T-helper 9 cell (primary cell): ENCODE results near the gene USP6.
"Not testable (repeated sequence)": the region's sequence is repeated elsewhere in the genome, so short reads cannot be mapped to it uniquely, and the experiment has no call there.

ENCODE experiments used
- DNase-seq: peaks from one replicate; pipeline ENCODE4 v3.0.0-alpha.2; 2020

The USP6 gene

DNA sequence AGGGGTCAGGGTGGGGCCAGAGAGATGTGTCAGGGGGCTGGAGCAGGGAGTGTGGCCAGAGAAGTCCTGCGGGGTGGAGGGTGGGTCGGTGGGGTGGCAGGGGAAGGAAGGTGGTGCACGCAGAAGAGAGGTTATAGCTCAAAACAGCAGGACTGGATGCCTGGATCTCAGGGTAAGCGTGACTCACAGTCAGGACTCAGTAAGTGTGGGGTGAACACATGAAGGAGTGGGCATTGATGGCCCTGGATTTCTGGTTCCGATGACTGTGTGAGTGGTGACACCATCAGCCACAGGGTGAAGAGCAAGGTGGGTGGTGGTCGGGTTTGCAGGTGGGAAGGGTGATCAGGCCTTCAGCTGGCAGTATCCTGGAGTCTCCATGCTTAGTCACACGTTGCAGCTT, 6.2 kb downstream of the USP6 start:
- DNase-seq, result not testable (repeated sequence)

DNA sequence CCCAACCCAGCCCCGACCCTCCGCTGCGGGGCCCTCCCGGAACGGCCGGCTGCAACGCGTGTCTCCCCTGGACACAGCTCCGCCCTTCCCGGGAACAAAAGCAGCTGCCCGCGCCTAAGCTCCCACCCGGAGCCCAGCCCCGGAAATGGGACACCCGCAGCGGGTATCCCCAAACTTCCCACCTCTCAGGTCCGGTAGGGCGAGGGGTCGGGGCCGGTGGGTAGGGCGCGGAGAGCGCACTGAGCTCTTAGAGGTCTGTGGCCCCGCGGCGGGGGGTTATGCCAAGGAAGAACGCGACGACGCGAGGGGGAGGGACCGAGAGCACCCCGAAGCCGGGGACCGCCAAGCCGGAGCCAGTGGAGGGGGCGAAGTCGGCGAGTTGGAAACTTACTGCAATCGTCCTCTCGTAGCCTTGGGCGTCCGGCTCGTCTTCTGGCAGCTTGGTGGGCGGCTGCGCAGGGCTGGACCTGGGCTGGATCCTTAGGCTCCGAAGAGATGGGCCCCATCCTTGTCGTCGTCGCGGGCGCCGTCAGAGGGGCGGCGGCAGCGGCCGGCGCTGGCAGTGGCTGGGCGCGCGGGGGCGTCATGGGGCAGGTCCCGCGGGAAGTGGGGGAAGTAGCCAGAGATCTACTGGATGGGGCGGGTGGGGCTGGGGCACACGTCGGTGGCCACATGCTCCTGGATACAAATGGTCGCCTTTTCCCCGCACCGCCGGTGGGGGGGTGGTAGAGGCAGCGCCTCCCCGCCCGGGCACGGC, 6.9 kb downstream of the USP6 start:
- DNase-seq, result no peak

DNA sequence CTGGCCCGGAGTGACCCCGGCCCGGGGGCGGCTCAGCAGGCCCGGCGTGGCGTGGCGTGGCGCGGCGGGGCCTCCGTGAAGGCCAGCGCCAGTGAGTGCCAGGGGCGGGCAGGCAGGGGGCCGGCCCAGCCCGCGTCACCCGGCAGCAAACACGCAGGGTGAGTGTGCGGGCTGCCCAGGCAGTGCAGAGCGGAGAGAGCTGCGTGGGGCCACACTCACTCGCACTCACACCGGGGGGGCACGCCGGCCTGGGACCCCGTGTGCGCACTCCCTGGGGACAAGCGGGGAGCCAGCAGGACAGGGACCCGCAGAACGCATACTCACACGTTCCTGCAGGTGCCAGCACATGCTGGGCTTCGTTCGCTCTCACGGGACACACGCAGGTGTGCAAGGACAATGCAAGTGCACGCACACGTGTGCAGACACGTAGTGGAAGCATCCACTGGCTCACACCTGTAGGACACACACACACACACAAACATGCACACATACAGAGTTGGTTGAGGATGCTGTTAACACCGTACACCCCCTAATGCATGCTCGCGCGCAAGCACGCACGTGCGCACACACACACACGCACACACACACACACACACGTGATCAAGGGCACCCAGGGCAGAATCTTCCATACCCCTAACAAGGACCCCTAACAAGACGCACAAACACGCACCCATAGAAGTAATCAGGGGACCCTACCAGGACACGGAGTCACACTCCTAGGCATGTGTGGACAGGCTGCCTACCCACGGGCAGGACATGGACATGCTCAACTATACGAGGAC, 7.7 kb downstream of the USP6 start:
- DNase-seq, result no peak

DNA sequence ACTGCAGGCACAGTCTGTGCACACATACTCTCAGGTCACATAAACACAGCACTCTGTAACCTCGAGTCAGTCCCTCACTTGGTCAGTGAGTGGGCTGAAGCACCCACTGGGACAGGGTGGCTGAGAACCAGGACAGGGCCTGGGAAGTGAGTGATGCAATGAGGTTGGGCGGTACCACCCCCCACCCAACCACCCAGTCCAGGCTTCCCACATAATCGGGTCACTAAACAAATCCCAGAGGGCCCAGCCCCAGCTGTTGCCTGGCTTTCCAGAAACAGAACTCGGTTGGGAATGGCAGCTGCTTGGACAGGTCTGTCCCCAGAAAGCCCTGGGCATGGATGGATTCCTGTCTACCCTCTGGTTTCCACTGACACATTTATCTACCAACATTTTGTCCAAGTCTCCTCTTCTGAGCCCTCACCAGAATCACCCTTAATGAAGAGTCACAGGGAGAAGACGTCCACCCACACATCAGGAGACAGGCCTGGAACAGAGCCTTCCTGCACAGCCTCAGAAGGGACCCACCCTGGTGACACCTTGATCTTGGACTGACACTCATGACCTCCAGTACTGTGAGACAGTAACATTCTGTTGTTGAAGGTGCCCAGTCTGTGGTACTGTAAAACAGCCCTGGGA, 8.4 kb downstream of the USP6 start:
- not testable (repeated sequence) for DNase-seq

- DNase-seq, result not testable (repeated sequence)
Measured at GRCh38 chr17:5124896-5125295, 9.1 kb downstream of the USP6 start.

- no peak for DNase-seq
Measured at GRCh38 chr17:5126719-5127488, 11.1 kb downstream of the USP6 start.

GRCh38 chr17:5127910-5128309, 12.1 kb downstream of the USP6 start:
- no peak for DNase-seq

GRCh38 chr17:5128387-5128786, 12.6 kb downstream of the USP6 start:
- not testable (repeated sequence) for DNase-seq

DNA sequence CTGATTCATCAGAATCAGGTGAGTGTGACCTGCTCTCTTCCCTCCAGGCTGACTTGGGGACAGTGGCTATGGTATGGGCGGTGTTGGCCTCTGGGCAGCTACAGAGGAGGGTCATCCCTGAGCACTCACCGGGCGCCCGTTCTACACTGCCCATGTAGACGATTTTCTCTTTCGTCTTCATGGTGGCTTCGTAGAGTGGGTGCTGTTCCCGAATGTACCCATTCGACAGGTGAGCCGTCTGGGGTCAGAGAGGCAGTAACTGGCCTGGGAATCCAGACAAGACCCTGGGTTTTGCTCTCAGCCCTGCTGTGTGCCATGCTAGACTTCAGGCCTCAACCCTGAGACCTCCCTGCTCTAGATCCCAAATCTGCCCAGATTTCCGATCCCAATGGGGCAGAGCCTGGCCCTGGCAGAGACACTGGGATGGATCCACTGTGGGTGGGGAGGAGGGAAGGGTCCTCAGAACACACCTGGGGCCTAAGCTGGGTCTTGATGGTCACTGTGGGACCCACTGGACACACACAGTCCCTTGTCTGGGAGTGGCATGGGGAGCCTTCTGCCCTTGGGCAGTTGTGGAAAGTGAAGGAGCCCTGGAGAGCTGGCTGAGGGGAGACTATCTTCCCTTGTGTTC, 13.2 kb downstream of the USP6 start:
- DNase-seq, result no peak

GRCh38 chr17:5129770-5130169, 13.9 kb downstream of the USP6 start:
- DNase-seq, result not testable (repeated sequence)

GRCh38 chr17:5130261-5130660, 14.4 kb downstream of the USP6 start:
- not testable (repeated sequence) for DNase-seq

DNA sequence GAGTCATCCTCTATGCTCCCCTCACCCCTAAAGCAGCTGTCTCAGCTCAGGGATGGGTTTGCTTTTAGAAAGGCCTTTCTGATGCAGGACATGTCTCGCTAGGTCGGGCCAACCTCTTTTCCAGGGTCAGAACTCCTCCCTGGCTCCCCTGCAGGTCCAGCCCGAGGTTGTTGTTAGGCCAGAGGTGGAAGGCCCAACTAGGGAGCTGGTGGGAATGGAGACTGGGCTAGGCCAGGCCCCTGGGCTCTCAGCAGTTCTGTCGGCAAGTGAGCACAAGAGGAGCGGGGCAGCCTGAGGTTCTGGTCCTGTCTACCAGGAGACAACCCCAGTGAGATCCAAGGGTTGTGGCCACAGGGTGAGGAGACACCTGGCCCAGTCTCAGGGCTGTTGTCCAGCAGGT, 14.9 kb downstream of the USP6 start:
- DNase-seq, result not testable (repeated sequence)

- DNase-seq, result no peak
Measured at GRCh38 chr17:5131146-5131715, 15.4 kb downstream of the USP6 start.

- DNase-seq, result not testable (repeated sequence)
Measured at GRCh38 chr17:5131799-5132502, 16.1 kb downstream of the USP6 start.

DNA sequence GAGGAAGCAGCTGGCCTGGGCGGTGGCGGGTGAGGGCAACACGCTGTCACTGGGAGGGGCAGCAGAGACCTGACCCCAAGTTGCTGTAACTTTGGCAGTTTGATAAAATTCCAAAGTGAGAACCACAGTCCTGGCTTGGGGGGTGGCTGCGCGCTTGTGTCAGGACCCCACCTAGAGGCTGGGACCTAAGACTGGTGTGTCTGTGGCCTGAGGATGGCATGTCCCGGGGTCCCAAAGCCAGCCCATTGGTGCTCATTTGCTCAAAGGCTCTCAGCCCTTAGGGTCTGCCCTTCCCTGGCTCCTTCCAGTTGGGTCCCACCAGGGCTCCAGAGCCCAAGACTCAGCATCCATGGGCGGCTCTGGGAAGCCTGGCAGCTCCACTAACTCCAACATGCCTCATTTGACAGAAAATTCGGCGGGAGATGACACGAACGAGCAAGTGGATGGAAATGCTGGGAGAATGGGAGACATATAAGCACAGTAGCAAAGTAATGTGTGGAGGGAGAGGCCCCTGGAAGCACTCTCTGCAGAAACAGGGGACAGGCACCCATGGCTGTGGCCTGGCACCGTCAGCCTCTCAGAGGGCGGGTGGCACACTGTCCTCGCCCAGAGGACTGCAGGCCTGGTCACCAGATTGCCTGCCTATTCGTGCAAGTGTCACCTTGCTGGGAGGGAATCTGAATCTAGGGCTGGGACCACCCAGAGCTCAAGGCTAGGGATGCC, 16.8 kb downstream of the USP6 start:
- not testable (repeated sequence) for DNase-seq

- DNase-seq, result no peak
Measured at GRCh38 chr17:5133311-5133710, 17.5 kb downstream of the USP6 start.

GRCh38 chr17:5133961-5134360, 18.1 kb downstream of the USP6 start:
- DNase-seq, result not testable (repeated sequence)

DNA sequence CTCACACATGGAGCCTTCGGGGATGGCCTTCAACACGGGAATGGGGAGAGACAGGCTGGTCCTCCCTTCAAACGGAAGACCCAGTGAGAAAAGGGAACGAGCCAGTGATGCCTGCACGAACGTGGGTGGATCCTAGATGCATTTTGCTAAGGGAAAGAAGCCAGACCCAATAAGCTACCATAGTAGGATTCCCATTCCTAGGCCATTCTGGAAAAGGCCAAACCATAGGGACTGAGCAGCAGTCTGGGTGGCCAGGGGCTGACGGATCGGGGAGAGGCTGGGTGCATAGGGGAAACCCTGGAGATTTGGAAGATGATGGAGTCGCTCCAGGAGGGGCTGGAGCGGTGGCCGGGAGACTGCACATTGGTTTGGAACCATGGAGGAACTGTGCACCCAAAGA, 18.7 kb downstream of the USP6 start:
- DNase-seq, result not testable (repeated sequence)

DNA sequence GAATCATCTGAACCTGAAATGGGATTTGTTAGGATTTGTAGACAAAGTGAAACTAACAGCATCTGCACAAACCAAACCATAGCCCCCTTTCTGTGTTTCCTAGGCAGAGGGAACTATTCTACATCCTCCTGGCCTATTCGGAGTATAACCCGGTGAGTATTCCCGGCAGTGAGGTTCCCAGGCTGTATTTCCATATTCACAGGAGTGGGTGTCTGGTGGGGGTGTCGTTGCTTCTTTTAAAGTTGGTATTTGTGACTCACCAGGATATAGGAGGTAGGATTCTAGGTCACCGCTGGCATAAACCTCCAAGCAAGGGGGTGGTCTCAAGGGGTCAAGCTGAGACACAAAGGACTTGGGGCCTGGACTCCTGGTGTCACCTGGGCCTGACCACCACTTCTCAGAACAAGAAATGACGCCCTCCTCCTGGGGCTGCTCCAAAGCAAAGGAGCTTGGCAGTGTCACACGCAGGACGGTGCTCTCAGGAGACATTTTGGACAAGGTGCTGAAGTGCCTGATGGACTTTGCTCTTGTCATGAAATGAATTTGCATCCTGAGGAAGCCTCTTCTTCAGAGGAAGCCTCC, 19.4 kb downstream of the USP6 start:
- DNase-seq, result not testable (repeated sequence)
